Raji (cell line): ENCODE results near the gene RXRA.

ENCODE experiments used
- POLR2A ChIP-seq: IDR thresholded peaks from 2 replicates; pipeline ENCODE4 v1.6.1; 2011; ENCODE audit warnings: low read depth, low read length, control low read depth; ENCODE audit not compliant: insufficient read depth

RXRA gene

DNA sequence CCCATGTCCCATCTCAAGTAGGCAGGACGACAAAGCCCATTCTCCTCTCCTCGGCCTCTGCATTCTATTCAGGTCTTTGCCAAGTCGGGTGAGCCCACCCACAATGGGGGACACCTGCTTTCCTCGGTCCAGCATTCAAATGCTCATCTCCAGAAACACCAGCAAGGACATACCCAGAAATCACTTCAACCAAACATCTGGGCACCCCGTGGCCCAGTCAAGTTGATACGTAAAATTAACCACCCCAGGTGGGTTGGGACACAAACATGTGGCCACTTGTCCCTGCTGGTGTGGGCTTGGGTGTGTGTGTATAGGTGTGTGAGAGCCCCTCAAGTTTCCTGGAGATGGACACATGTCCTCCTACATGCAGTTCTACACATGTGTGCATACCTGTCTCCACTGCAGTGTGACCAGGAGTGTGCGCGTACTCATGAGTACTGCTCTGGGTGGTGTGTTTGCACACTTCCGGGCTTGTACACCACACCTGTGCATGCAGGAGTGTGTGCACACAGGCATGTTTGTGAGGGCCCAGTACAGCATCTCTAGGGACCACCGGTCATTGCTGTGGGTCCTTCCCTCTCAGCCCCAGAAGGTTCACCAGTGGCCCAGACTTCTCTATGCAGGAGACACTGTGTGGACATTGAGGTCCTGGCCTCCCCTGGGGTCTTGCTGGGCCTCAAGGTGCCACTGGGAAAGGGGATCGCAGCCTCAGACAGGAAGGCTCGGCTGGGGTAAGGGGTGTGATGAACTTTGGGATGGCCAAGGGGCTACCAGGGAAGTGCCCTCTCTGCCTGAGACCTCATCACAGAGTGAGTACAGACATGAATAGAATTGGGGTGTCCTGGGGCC, 35.4 kb upstream of the RXRA start:
- no peak for TF ChIP-seq POLR2A

DNA sequence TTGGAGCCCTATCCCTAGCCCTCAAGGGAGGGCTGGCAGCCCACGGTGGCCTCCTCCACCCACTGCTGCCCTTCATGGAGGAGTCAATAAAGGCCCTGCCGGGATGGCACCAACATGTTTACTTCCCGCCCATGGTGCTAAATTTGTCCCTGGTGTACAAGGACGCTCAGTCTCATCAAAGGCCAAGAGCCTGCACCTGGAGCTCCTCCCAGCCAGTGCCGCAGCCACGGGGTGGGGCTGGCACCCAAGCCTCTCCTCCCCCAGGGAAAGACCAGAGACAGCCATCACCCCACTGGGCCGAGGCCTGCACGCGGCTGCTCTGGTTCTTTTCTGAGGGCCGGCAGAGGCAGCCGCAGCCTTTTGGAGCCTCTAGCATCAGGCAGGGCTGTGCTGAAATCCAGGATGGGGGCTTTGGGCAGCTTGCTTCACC, 34.8 kb upstream of the RXRA start:
- no peak for TF ChIP-seq POLR2A

DNA sequence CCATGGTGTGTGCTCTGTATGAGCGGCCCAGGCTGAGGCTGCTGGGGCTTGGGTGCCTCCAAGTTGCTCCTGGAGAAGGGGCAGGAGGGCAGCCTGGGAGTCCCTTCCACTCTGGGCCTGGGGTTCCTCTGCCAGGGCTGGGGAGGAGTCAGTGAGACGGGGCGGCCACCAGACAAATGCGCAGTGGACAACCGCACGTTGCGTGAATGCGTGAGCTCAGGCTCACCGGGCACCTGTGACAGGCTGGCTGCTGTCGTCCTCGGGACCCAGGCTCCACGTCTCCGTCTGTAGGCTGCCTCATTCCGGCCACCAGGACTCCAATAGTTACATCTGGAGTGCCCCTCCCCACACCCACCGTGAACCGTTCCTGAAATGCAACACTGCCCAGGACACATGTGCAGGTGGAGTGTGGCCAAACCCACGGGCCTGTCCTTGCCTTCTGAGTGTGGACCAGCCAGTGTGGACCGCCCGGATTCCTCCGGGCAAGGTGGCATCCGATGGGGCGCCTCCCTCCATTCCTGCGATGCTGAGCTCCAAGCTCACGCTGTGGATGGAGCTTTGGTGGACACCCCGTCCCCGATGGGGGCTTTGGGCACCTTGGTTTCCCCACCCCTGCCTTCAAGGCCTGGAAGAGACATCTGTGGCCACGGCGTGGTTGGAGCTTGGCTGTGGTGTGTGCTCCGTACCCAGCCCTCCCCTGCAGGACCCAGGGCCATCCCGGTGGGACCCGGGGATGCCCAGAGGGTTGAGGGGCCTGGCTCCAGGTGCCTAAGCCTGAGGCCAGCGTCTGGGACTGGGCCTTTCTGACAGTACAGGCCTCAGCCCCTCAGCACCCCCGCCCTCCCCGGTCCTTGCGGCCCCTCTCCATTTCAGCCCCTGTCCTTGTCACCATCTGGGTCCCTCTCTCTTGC, 34.0 kb upstream of the RXRA start:
- no peak for TF ChIP-seq POLR2A

DNA sequence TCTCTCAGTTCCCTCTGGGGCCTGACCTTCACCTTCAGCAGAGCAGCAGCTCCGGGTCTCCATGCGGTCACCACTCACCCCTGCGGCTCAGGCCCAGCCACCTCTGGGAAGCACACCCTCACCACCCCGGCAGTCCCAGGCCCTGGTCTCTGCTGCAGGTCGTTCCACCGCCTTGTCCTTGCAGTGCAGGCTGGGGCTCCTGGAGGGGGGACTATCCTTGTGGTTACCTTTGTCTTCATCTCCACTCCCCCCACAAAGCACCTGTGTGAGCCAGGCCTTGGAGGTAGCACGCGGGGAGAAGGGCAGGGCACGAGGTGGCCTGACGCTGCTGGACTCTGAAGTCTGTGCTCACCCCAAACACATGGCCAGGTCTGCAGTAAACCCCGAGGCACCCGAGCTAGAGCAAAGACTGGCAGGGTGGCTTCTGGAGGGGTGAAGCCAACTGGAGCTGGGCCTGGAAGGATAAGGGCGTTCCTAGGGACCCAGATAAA, 33.2 kb upstream of the RXRA start:
- TF ChIP-seq POLR2A = no peak

DNA sequence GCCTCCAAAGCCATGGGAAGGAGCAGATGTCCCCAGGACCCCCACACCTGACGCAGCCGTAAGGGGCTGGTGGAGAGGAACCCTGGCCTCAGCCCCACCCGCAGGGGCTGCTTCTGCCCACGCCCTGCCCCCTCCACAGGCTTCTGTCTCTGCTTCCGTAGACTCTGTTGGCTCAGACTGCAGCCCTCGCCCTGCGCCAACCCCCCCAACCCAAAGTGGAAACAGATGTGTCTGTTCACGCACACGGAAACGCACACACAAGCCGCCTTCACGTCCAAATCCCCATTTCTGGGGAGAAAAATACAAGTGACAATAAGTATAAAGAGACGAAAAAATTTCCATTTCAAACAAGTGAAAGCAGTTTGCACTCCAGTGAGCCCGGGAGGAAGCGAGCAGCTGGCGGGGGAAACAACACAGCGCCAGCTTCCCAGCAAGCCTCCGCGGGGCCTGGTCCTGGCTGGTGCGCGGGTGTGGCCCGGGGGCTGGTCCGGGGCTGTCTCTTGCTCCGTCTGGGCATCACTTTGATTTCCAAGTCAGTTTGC, 32.6 kb upstream of the RXRA start:
- no peak for TF ChIP-seq POLR2A

DNA sequence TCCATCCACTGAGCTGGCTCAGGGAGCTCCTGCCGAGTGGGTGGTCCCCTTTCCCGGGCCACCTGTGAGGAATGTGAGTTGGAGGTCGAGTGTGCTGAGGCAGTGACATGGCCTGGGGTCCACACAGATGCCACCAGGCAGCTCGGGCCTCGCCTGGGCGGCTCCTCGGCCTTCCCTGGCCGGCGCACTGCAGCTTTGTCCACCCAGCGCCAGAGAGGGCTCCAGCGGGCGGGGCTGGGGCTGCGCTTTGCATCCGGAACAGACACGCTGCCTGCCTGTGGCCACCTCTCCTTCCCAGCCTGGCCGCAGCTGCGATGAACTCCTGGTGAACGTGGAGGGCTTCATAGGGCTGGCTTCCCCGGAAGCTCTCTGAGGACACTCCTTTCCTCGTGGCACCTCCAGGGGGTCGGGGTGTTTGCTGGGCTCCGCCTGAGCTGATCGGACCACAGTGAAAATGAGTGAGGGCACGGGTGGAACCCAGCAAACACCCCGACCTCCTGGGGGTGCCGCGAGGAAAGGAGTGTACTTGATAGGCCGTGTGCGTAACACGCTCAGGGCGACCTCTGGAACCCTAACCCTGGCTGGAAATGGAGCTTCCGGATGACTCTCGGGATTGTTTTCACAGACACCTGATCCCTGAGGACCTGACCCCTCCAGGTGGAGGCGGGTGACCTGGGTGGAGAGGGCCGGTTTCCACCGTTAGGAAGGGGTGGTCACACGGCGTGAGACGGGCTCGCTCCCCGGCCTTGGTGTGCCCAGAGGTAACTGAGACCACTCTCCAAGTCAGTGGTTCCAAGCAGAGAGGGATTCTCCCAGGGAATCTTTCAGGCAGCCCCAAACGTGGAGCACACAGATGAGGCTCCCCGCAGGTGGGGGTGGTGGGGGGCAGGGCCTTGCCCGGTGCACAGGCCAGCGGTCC, 31.8 kb upstream of the RXRA start:
- TF ChIP-seq POLR2A = no peak

DNA sequence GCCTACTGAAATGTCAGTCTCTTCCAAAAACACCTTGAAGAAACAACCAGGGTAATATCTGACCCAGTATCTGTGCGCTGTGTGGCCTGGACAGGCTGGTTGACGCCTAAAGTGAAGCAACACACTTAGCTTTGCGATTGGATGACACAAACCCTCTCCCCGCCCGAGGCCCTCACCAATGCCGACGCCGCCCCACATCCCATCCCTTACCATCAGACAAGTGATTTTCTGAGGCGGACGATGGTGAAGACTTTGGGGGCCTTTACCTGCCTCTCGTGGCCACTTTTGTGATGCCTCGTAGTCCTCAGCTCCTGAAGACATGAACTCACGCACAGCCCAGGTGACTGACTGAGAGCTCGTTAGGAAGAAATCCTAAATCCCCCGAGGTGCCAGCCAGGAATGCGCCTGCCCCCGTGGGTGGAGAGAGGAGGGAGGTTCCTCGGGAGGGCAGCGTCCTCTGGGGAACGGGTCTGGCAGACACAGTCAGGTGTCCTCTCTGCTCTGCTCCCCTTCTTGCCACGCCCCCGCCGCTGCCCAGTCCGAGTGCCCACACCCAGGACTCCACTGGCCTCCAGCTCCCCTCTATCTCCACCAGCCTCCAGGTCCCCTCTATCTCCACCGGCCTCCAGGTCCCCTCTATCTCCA, 31.0 kb upstream of the RXRA start:
- no peak for TF ChIP-seq POLR2A

DNA sequence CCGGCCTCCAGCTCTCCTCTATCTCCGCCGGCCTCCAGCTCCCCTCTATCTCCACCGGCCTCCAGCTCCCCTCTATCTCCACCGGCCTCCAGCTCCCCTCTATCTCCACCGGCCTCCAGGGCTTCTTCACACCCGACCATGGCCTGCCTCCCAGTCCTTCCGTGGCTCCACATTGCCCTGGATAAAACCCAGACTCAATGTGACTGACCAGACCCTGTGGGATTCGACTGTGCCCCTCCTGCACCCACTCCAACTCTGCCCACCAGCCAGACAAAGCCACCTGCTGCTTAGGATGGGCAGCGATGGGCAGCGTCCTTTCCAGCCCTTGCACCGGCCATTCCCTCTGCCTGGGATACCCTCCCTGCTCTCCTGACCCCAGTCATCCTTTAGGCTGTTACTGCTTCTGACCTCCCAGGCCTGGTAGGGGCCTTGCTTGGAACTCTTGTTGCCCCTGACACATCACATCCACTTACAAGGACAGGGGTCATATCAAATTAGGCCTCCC, 30.5 kb upstream of the RXRA start:
- no peak for TF ChIP-seq POLR2A

DNA sequence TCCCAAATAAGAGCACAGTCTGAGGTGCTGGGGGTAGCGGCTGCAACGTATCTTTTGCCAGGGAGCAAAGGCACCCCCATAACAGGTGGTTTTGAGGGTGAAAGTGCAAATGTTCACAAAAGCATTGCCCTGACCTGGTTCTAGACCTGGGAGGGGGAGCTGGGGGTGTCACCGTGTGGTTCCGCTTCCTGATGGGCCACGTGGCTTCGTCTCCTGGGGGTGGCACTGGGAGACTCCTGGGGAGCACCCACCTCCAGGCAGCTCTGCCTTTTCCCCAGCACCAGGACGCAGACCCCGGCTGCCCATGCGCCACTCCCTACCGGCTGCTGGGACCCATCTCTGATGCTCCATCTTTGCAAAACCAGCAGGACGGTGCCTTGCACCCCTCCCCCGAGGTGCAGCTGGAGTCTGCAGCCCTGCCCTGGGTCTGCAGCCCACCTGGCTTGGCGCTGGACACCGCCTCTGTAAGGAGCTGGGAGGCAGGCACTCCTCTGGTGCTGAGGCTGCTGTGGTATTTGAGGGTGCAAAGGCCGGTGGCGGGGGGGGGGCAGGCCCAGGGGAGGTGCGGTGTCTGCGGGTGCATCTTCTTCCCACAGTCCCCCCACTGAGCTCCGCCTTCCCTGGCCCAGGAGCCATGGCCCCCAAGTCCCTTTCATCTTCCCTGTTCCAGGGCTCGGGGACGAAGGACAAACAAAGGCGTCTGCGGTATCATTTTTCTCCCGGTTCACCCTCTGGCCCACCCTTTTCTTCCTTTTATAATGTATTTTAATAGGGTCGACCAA, 29.8 kb upstream of the RXRA start:
- no peak for TF ChIP-seq POLR2A

DNA sequence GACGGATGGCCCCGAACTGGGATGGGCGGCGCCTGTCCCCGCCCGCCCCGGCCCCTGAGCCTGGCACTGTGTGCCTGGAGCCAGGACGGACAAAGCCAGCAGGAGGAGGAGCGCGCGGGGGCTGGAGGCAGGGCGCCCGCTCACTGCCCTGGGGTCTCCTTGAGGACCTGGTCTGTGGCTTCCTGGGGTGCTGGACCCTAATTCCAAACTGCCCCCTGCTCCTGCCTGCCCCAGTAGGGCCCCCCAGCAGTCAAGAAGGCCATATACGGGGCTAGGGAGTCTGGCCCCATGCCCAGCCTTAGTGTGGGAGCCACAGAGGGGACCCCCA, 29.2 kb upstream of the RXRA start:
- no peak for TF ChIP-seq POLR2A

DNA sequence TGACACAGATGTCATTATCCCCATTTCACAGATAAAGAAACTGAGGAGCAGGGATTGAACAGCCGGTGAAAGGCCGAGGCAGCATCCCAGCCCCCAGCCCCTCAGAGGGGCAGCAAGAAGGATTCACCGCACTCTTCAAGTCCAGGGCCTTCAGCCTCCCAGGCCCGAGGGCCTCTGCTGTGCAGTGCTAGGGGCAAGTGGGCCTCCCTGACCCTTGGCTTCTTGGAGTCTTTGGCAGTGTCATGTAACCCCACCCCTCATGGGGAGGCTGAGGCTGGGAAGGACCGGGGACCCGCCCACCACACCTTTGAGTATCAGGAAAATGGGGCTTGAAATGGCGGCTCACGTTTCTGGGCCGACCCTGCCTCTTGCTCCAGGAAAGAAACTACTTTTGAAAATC, 28.7 kb upstream of the RXRA start:
- TF ChIP-seq POLR2A = no peak

DNA sequence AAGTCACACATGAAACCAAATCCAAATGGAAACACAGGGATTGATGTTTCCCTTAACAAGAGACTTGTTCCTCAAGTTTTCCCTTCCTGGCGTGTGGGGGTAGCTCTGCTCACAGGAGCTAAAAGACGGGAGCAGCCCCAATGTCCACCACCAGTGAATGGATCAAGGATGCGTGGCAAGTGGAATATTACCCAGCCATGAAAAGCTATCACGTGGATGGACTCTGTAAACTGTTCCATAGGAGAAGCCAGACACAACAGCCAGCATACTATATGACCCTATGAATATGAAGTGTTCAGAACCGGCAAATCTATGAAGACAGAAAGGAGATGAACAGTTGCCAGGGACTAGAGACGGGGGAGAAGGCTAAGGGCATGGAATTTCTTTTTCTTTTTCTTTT, 28.3 kb upstream of the RXRA start:
- no peak for TF ChIP-seq POLR2A

DNA sequence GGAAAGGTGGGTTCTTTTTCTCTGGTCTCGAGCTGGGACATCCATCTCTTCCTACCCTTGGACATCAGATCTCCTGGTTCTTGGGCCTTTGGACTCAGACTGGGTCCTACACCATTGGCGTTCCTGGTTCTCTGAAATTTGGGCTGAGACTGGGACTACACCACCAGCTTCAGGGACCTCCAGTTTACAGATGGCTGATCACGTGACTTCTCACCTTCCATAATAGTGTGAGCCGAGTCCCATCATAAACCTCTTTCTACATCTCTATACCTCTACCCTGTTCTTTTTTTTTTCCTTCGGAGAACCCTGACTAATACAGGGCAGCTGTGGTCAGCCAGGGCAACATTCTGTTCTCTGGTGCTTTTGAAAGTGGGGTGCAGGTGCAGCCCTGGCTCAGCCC, 27.2 kb upstream of the RXRA start:
- no peak for TF ChIP-seq POLR2A

DNA sequence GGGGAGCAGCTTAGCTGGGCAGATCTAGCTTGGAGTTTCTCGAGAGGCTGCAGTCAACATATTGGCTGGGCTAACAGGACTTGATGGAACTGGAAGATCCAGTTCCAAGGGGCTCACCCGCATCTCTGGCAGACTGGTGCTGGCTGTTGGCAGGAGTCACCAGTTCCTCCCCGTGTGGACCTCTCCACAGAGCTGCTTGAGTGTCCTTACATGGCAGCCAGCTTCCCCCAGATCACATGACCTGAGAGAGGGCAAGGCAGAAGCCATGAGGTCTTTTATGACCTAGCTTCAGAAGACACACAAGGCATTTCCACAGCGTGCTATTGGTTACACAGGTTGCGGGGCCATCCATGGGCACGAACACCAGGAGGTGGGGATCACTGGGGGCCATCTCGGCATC, 26.4 kb upstream of the RXRA start:
- TF ChIP-seq POLR2A = no peak
